MM.1S (cell line): ENCODE measurements around the gene MOB2.

Source experiments
- DNase-seq: peaks from one replicate; pipeline ENCODE4 v3.0.0-alpha.2; 2015
- H2AFZ ChIP-seq: fragments of 300-600 bp; sonication (generic); 2 replicates; pipeline ENCODE4 v1.6.0; 2016; ENCODE audit warnings: antibody characterized with exemption, low read length
- H3F3A ChIP-seq: fragments of 300-600 bp; sonication (generic); 2 replicates; pipeline ENCODE4 v1.6.1; 2016; ENCODE audit warnings: mild to moderate bottlenecking, antibody characterized with exemption, low read length, moderate library complexity, mixed read lengths; ENCODE audit not compliant: insufficient read depth
- H3K27ac ChIP-seq: fragments of 300-600 bp; sonication (generic); 2 replicates; pipeline ENCODE4 v1.5.1; 2016; ENCODE audit warnings: mild to moderate bottlenecking, low read length
- H3K27me3 ChIP-seq: fragments of 300-600 bp; sonication (generic); replicated peaks from 2 replicates; pipeline ENCODE4 v1.6.0; 2016; ENCODE audit warnings: low read length; ENCODE audit not compliant: insufficient read depth
- H3K36me3 ChIP-seq: fragments of 300-600 bp; sonication (generic); replicated peaks from 2 replicates; pipeline ENCODE4 v1.6.1; 2016; ENCODE audit warnings: mild to moderate bottlenecking, low read length, mixed read lengths; ENCODE audit not compliant: insufficient read depth
- H3K4me1 ChIP-seq: fragments of 300-600 bp; sonication (generic); 2 replicates; pipeline ENCODE4 v1.6.1; 2016; ENCODE audit warnings: low read length, mixed read lengths
- H3K4me2 ChIP-seq: fragments of 300-600 bp; sonication (generic); 2 replicates; pipeline ENCODE4 v1.6.0; 2016; ENCODE audit warnings: low read depth, low read length
- H3K4me3 ChIP-seq: fragments of 300-600 bp; sonication (generic); 2 replicates; pipeline ENCODE4 v1.5.1; 2016; ENCODE audit warnings: low read length, mixed read lengths
- H3K79me2 ChIP-seq: fragments of 300-600 bp; sonication (generic); 2 replicates; pipeline ENCODE4 v1.6.1; 2016; ENCODE audit warnings: mixed run types, low read length, mixed read lengths
- H3K9ac ChIP-seq: fragments of 300-600 bp; sonication (generic); 2 replicates; pipeline ENCODE4 v1.6.1; 2016; ENCODE audit warnings: low read length, mixed read lengths
- H3K9me2 ChIP-seq: fragments of 300-600 bp; sonication (generic); replicated peaks from 2 replicates; pipeline ENCODE4 v1.6.1; 2016; ENCODE audit warnings: mild to moderate bottlenecking, low read length, mixed read lengths; ENCODE audit not compliant: insufficient read depth
- H3K9me3 ChIP-seq: fragments of 300-600 bp; sonication (generic); replicated peaks from 2 replicates; pipeline ENCODE4 v1.6.1; 2016; ENCODE audit warnings: mild to moderate bottlenecking, low read length, mixed read lengths; ENCODE audit not compliant: insufficient read depth
- H4K20me1 ChIP-seq: fragments of 300-600 bp; sonication (generic); 2 replicates; pipeline ENCODE4 v1.6.1; 2016; ENCODE audit warnings: mild to moderate bottlenecking, low read length, moderate library complexity, mixed read lengths; ENCODE audit not compliant: insufficient read depth
- CTCF ChIP-seq: fragments of 300-600 bp; sonication (generic); IDR thresholded peaks from 2 replicates; pipeline ENCODE4 v1.5.1; 2016; ENCODE audit warnings: antibody characterized with exemption, low read length, mixed read lengths
- EZH2 ChIP-seq: fragments of 300-600 bp; sonication (generic); optimal IDR thresholded peaks from 2 replicates; pipeline ENCODE3; 2017; ENCODE audit warnings: low read depth, mild to moderate bottlenecking, antibody characterized with exemption, low read length, mixed read lengths
- EZH2phosphoT487 ChIP-seq: fragments of 300-600 bp; sonication (generic); IDR thresholded peaks from 2 replicates; pipeline ENCODE4 v1.6.1; 2018; ENCODE audit warnings: antibody characterized with exemption, low read length

The MOB2 gene

GRCh38 chr11:1479678-1480118 is 6.9 kb downstream of the MOB2 start:
- Histone ChIP-seq H3K79me2 (no peaks in the 10 kb centered on the region), H3K4me3 (no peak overlapping the region), H3K27me3 (no peaks in the 10 kb centered on the region), H2AFZ (no peak overlapping the region), H3K9me3 (no peaks in the 10 kb centered on the region), H4K20me1 (no peaks in the 10 kb centered on the region), H3F3A (no peaks in the 10 kb centered on the region), H3K9ac (no peak overlapping the region), H3K27ac (no peak overlapping the region), H3K9me2 (no peaks in the 10 kb centered on the region), H3K4me2 (no peak overlapping the region), H3K36me3 (no peaks in the 10 kb centered on the region), H3K4me1 (no peaks in the 10 kb centered on the region)
- TF ChIP-seq EZH2 = no peak
- no peak for TF ChIP-seq EZH2phosphoT487
- no peak for TF ChIP-seq CTCF
- no peak for DNase-seq

GRCh38 chr11:1479006-1479677 is 7.4 kb downstream of the MOB2 start:
- Histone ChIP-seq H4K20me1 (no peaks in the 10 kb centered on the region), H3K9ac (no peak overlapping the region), H3K4me3 (no peak overlapping the region), H3K4me1 (no peaks in the 10 kb centered on the region), H3K4me2 (no peak overlapping the region), H3K27me3 (no peaks in the 10 kb centered on the region), H3K79me2 (no peaks in the 10 kb centered on the region), H3K9me2 (no peaks in the 10 kb centered on the region), H3K36me3 (no peaks in the 10 kb centered on the region), H2AFZ (no peak overlapping the region), H3K27ac (no peak overlapping the region), H3K9me3 (no peaks in the 10 kb centered on the region), H3F3A (no peaks in the 10 kb centered on the region)
- TF ChIP-seq CTCF = no peak
- no peak for TF ChIP-seq EZH2phosphoT487
- TF ChIP-seq EZH2 = no peak
- DNase-seq = no peak

GRCh38 chr11:1478544-1478943 is 8.0 kb downstream of the MOB2 start:
- Histone ChIP-seq H3K27me3 (no peaks in the 10 kb centered on the region), H3K4me3 (no peak overlapping the region), H3K27ac (no peak overlapping the region), H3K9me3 (no peaks in the 10 kb centered on the region), H3F3A (no peaks in the 10 kb centered on the region), H2AFZ (no peak overlapping the region), H3K79me2 (no peaks in the 10 kb centered on the region), H3K9me2 (no peaks in the 10 kb centered on the region), H3K36me3 (no peaks in the 10 kb centered on the region), H4K20me1 (no peaks in the 10 kb centered on the region), H3K9ac (no peak overlapping the region), H3K4me2 (no peak overlapping the region), H3K4me1 (no peaks in the 10 kb centered on the region)
- TF ChIP-seq CTCF (no peak), EZH2phosphoT487 (no peak), EZH2 (no peak)
- DNase-seq = no peak
